GM13976 (cell line): Measurements from ENCODE around the gene FNBP1L.

Source experiments
- DNase-seq: peaks from one replicate; pipeline ENCODE4 v3.0.0; 2012; ENCODE audit warnings: low spot score
- in situ Hi-C: fragments of 300-500 bp; cut with MboI; formaldehyde crosslinking; loops from one replicate; pipeline ENCODE4 v1.12.0; 2022; ENCODE audit warnings: low sequenced_read_pairs, mixed read lengths, inconsistent platforms; ENCODE audit not compliant: unreplicated experiment
- TF ChIP-seq, protein P1 (sequence below): IDR thresholded peaks from 2 replicates; pipeline ENCODE4 v1.5.1; 2012; ENCODE audit warnings: borderline replicate concordance, mild to moderate bottlenecking; ENCODE audit not compliant: insufficient read depth; ENCODE audit errors: extremely low read depth, missing control alignments, control extremely low read depth

Gene FNBP1L

GRCh38 chr1:93440272-93440671 lies 7.6 kb upstream of the FNBP1L start:
- in situ Hi-C loops, result loop anchor here (10.0 kb wide), 2 partner anchors 185 to 385 kb away; no protein-coding TSS in a partner anchor
- TF ChIP-seq, protein P1, sequence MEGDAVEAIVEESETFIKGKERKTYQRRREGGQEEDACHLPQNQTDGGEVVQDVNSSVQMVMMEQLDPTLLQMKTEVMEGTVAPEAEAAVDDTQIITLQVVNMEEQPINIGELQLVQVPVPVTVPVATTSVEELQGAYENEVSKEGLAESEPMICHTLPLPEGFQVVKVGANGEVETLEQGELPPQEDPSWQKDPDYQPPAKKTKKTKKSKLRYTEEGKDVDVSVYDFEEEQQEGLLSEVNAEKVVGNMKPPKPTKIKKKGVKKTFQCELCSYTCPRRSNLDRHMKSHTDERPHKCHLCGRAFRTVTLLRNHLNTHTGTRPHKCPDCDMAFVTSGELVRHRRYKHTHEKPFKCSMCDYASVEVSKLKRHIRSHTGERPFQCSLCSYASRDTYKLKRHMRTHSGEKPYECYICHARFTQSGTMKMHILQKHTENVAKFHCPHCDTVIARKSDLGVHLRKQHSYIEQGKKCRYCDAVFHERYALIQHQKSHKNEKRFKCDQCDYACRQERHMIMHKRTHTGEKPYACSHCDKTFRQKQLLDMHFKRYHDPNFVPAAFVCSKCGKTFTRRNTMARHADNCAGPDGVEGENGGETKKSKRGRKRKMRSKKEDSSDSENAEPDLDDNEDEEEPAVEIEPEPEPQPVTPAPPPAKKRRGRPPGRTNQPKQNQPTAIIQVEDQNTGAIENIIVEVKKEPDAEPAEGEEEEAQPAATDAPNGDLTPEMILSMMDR, result no peak
- DNase-seq, result no peak

GRCh38 chr1:93440706-93441105 lies 7.2 kb upstream of the FNBP1L start:
- TF ChIP-seq, protein P1, result no peak
- in situ Hi-C loops, result loop anchor here (10.0 kb wide), 2 partner anchors 184 to 384 kb away; no protein-coding TSS in a partner anchor
- no peak for DNase-seq

DNA sequence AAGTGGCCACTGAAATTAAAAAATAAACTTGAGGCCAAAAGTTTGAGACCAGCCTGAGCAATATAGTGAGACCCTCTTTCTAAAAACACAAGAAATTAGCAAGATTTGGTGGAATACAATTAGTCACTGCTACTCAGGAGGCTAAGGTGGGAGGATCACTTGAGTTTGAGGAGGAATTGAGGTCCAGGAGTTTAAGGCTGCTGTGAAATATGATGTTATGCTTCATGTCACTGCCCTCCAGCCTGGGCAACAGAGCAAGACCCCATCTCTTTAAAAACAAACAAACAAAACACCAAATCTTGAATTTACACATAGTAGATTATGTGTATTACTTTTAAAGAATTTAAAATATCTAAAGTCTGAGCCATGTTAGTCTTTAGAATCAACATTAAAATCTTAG lies 6.3 kb upstream of the FNBP1L start:
- in situ Hi-C loops, result loop anchor here (10.0 kb wide), 2 partner anchors 183 to 383 kb away; no protein-coding TSS in a partner anchor
- TF ChIP-seq, protein P1, result no peak
- DNase-seq, result no peak

- TF ChIP-seq, protein P1, result no peak
- in situ Hi-C loops, result loop anchor here (10.0 kb wide), 2 partner anchors 183 to 383 kb away; no protein-coding TSS in a partner anchor
- no peak for DNase-seq
These were observed 5.8 kb upstream of the FNBP1L start for GRCh38 chr1:93442008-93442666.

GRCh38 chr1:93442741-93443140 lies 5.2 kb upstream of the FNBP1L start:
- TF ChIP-seq, protein P1, result no peak
- in situ Hi-C loops, result loop anchor here (10.0 kb wide), 2 partner anchors 182 to 382 kb away; no protein-coding TSS in a partner anchor
- no peak for DNase-seq

GRCh38 chr1:93443454-93443853 lies 4.5 kb upstream of the FNBP1L start:
- in situ Hi-C loops, result loop anchor here (10.0 kb wide), 2 partner anchors 181 to 381 kb away; no protein-coding TSS in a partner anchor

More at GRCh38 chr1:93443454-93443853, 4.5 kb upstream of the FNBP1L start:
- TF ChIP-seq, protein P1, result no peak
- no peak for DNase-seq
